Stimulated activated naive CD8-positive, alpha-beta T cell treated with anti-CD3 and anti-CD28 coated beads, Interleukin-15, Interleukin-2, amounts not matched to agents 100 U/mL and 50 U/mL, for 24 hours (primary cell): ENCODE results near the gene PKNOX2.
"Not testable (repeated sequence)": the region's sequence is repeated elsewhere in the genome, so short reads cannot be mapped to it uniquely, and the experiment has no call there.

Experiments
- ATAC-seq: fragments of 150-1000 bp; cut with Tn5 transposase; one replicate; pipeline ENCODE4 v1.10.0; 2021
- DNase-seq: peaks from one replicate; pipeline ENCODE4 v3.0.0; 2021

The PKNOX2 gene

DNA sequence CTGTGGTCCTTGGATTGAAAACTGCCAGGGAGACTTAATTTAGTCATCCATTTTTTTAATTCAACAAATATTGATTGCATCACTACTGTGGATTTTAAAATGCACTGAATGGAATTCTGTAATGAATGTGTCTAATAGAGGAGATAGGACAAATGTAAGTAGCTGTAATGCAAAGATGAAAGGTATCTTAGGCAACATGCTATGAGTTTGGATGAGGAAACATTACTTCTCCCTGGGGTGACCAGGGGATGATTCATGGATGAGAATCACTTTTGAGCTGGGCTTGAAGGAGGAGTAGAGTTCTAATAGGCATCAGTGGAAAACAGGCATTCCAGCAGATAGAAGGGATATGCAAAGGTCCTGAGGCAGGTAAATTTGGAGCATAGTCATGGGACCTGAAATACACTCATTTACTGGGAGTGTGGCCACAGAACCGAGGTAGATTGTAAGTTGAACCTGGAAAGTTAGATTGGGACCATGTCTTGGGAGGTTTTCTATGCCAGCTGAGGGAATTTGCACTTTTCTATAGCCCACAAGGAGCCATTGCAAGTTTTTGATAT is 43.4 kb downstream of the PKNOX2 start:
- DNase-seq (no peak), ATAC-seq (no peak)

DNA sequence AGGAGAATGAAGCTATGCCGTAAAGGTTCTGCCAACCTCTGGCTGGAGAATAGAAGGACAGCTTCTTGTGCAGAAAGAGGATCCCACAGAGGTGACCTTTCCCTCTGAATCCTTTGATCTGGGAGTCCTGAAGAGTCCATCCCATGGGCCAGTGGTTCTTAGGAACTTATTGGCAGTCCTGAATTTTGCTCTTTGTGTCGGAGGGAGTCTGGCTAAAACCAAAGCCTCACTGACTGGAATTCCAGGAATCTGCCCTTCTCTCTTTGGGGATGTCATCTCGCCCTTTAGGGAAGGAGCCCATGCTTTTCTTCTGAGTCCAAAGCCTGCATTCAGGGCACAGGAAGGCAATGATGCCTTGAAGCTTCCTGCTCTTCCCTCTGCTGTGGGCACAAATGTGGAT is 45.5 kb downstream of the PKNOX2 start:
- ATAC-seq (no peak), DNase-seq (no peak)

DNA sequence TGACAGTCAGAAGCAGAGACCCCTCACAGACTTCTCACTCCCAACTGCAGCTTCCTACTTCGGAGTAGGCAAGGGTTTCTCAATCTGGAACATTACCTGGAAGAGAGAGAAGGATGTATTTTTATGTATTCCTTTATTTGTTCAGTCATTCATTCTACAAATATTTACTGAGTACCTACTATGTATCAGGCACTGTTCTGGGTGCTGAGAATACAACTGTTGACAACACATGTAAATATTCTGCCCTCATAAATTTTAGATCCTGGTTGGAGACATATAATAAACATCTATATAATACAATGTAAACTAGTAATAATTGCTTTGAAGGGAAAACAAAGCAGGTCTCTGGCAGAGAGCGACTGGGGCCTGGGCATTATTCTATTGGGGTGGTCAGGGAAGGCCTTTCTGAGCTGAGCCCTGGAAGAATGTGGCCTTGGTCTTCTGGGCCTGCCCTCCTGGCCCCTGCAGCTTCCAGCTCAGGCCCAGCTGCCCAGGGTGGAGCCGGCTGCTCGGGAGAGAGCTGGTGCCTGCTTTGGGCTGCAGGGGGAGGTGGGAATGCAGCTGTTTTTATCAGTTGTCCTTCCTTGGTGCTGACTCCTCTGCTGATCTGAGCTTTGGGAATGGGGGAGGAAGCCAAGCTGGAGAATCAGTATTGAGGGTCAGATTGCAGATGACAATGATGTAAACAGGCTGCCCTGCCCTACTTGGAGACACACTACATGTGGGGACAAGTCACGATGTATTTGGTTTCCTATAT is 46.8 kb downstream of the PKNOX2 start:
- DNase-seq: no peak

DNA sequence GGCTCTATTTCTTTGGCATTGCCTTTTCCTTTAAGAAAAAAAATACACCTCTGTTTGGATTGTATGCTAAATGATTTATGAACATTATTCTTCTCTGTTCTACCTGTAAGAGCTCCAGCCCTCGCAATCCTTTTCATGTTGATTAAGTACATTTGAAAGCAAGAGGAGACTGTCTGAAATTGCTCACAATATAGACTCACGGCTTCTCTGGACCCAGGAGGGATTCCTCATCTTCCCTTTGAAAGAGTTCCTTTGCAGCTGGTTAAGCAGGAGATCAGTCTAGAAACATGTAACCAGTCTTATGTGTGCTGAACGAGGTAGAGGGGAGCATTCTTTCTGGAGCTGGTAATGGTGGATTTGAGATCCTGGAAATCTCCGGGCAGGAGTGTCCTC is 47.4 kb downstream of the PKNOX2 start:
- ATAC-seq: no peak
- no peak for DNase-seq

More for the DNA sequence above, 46.8 kb downstream of the PKNOX2 start:
- ATAC-seq: no peak

DNA sequence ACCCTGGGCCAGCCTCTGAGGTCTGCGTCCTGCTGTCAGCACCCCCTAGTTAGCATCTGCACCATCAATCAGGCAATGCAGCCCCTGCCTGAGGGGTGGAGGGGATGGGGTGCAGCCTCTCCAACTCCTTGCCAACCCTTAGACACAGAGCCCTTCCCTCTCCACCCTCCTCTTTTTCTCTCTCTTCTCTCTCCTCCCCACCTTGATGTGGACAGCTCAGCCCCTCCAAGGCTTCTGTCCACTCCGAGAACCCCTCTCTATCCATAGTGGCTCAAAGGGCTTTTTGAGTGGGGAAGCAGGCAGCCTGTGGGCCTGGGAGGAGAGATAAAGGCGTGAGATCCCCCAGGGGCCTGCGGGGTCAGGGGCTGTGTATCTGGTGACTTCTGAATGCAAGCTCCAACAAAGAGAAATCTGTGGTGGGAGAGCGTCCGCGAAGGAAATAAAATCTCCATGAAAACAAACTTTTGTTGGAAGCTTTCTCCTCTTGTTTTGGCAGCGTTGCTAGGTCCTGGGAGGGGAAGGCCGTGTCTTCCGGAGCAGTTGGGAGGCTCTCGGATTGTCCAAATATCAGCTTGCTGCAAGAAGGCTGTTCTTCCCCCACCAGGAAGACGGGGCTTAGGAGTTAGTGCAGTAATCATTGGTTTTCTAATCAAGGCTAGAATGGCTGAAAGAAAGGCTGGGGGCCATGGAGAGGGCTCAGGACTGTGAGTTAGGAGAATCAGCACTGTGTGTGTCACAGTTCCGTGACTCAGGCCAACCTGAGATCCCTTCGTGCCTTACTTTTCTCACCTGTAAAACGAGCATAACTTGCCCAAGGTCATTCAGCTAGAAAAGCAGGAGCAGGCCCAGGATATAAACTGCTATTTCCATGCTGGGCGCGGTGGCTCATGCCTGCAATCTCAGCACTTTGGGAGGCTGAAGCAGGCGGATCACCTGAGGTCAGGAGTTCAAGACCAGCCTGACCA is 50.3 kb downstream of the PKNOX2 start:
- no peak for ATAC-seq
- no peak for DNase-seq

DNA sequence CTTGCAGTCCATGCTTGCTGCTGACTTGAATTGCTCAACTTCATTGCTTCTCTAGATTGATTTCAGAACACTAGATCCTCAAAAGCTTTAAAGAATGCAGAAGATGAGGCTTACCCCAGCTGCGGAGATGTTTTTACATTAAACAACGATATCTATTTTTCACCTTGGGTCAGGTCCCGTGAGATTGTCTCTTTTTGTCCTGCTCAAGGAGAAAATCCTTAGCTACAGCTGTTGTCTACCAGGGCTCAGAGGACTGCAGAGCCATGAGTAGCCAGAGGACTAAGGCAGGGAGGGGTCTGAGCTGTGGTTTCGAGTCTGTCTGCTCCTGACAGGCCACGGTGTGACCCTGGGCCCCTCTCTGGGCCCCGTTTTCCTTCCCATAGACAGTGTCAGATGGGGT is 51.4 kb downstream of the PKNOX2 start:
- DNase-seq (no peak), ATAC-seq (no peak)

DNA sequence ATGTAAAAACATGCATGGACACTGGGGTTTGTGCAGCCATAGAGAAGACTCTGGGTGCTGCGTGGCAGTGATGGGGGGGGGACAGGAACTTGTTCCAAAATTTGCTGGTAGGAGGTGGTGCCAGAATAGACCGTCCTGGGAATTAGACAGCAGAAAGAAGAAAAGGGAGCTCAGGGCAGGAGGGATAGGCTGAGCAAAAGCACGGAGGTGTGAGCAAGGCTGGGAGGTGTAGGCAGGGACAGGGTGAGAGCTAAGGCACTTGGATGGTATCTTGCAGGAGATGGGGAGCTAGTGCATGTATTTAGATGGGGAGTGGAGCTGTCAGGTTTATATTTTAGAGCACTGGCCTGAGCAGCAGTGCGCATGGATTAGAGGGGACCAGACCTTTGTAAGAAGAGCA is 53.8 kb downstream of the PKNOX2 start:
- ATAC-seq: no peak
- no peak for DNase-seq

DNA sequence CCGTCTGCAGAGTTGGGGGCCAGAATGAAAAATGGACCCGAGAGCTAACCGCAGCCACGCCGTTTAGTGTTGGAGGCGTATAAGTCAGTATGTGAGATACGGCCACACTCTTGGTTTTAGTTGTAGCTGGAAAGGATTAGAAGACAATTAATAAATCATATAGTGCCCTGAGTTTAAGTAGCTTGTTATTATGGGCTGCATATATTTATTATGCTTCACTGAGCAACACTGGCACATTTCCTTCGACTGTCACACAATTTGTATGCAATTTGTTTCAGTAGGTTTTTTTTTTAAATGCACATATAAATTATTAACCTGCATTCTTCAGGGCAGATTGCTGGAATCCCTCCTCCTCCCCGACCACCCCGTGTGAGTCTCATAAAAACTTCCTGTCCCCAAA is 56.9 kb downstream of the PKNOX2 start:
- DNase-seq: no peak

DNA sequence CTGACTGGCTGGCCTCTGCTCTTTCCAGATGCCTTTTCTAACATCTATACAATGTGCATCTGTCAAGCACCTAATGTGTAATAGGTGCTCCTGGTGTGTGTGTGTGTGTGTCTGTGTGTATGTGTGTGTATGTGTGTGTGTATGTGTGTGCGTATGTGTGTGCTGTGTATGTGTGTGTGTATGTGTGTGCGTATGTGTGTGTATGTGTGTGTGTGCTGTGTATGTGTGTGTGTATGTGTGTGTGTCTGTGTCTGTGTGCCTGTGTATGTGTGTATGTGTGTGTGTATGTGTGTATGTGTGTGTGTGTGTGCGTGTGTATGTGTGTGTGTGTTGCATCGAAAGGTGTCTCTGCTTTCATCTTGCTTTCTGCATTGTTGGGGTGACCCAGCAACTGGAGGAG is 57.9 kb downstream of the PKNOX2 start:
- DNase-seq: no peak
- ATAC-seq: no peak

More for the DNA sequence above, 56.9 kb downstream of the PKNOX2 start:
- ATAC-seq: no peak

DNA sequence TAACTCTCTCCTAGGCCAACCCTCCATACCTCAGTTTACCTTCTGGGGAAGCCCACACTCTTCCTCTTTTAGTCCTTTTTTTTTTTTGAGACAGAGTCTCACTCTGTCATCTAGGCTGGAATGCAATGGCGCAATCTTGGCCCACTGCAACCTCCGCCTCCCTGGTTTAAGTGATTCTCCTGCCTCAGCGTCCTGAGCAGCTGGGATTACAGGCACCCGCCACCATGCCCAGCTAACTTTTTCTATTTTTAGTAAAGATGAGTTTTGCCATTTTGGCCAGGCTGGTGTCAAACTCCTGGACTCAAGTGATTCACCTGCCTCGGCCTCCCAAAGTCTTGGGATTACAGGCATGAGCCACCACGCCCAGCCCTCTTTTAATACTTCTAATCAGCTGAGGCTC is 58.6 kb downstream of the PKNOX2 start:
- DNase-seq, ATAC-seq: not testable (repeated sequence)

DNA sequence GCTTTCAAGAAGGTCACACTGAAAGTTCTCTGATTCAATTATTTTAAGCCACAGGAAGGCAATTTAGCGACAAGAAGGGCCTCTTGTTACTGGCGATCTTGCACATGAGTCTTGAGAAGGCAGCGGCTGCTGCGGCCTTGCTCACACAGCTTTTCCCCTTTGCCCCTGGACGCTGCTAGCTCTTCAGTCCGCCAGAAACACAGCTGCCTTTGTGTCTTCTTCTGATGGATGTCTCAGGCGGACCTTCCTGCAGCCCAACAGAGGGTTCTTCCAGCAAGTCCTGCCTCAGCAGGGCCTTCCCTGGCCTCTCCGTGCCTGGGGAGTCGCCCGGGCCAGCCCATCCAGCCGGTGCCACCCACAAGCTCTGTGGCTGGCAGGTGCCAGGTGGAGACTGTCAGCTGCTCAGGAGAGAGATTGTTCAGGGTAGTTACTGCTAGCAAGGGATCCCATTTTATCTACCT is 59.4 kb downstream of the PKNOX2 start:
- DNase-seq: no peak
- ATAC-seq: no peak

DNA sequence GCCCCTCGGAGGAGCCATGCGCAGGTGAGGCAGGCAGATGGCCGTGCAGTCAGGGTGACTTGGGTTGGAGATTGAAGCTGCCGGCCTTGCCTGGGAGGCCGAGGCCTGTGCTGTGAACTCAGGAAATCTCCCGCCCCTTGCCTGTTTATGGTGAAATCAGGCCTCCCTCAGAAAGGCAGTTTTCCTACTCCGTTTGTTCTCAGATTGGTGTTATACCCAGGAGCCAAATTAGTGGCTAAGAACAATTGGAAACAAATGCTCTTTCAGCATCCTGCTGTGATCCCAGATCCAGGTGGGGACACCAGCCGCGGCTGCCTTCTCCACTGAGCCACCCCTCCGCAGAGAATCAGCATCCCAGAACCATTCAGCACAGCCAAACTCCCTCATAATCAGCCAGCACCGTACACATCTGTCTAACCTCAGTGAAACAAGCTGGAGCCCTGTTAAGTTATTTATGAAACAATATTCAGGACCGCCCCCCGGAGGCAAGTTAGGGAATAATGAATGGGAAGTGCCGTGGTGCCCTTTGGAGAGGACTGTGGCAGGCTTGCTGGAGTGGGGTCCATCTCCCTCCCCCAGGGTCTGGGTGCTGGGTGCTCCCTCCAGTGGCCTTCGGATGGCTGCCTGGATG is 60.0 kb downstream of the PKNOX2 start:
- DNase-seq (no peak), ATAC-seq (no peak)

DNA sequence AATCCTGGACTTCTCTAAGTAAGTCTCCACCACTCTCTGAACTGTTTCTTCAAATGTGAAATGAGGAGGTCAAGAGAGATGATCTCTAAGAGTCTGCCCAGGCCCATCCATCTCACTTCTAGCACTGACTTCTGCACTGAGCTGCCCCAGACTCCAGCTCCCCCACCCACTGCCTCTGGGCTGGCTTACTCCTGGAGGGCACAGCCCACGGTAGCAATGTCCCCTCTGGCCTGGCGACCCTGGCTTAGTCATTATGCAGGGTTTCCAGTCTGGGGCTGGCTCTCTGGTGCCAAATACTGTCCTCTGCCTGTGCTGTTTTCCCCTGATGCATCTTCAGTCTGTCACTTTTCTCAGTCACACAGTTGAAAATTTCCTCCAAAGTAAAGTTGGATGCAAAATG is 60.9 kb downstream of the PKNOX2 start:
- DNase-seq: no peak
- no peak for ATAC-seq

DNA sequence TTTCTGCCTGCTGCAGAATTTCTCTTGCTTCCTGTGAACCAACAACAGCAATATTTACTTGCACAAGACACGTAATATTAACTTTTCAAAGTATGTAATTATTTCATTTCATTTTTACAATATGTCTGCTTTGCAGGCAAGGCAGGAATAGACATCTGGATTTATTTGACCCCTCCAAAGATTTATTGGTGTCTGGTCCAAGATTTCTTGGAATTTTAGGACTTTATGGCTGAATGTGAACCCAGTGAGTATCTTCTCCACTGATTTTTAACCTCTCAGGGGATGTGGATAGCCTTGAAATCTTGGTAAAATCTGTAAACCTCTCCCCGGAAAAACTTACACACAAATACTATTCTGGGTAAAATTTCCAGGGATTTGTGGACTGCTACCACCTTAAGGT is 61.5 kb downstream of the PKNOX2 start:
- no peak for ATAC-seq
- DNase-seq: no peak

DNA sequence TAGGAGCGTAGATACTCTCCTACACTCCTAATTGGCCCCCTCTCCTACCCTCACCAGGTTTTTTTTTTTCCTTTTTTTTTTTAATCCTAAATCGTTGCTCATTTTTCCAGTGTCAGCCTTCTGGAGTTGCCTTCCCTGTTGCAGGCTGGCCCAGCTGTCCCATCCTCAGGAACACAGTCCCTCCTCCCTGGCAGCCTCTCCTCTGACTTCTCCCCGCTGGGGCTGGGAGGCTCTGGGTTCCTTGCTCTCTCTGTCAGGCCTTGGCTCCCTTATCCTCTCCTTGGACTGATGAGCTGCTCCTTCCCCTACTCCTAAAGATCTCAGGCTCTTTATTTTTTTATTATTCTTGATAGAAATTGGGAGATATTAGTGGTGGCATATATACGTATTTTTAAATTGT is 62.2 kb downstream of the PKNOX2 start:
- ATAC-seq (no peak), DNase-seq (no peak)

DNA sequence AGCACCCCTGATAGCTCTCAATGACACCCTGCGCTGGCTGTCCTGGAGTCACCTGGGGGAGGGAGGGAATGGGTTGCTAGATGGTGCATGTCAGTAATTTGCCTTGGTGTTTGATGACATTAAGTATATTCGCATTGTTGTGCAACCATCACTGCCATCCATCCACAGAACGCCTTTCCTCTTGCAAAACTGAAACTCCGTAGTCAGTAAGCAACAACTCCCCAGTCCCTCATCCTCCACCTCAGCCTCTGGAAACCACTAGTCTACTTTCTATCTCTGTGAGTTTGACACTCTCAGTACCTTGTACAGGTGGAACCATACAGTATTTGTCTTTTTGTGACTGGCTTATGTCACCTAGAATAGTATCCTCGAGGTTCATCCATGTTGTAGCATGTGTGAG is 62.6 kb downstream of the PKNOX2 start:
- ATAC-seq (no peak), DNase-seq (no peak)

DNA sequence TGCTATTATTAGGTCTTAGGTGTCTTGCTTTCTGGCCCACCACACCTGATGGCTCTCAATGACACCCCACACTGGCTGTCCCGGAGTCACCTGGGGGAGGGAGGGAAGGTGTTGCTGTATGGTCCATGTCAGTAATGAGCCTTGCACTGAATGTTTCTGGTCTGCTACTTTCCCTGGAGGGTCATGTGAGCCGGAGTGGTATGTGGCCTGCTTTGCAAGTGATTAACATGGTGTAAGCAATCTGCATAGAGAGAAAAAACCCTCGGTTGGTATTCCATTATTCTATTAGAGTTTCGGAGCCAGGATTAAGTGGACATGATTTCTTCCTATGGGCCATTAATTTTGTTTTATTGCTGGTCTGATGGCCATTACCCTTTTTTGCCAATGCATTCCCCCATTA is 63.9 kb downstream of the PKNOX2 start:
- DNase-seq (no peak), ATAC-seq (no peak)

DNA sequence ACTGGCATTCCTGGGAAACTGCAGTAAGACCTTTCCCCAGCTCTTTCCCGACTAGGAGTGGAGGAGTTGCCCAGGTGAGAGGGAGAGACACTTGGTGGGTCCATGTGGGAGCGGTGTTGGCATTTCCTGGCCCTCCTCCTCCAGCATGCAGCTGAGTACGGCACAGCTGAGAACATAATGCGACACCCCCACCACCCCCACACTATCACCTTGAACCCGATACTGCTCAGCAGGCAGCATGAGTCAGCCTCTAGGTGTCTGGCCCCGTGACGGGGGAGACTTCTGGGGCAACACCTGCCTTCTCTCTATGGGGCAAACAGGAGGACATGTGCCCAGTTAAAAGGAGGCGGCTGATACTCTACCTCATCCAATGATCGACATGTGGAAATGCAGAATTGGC is 64.4 kb downstream of the PKNOX2 start:
- DNase-seq (no peak), ATAC-seq (no peak)

DNA sequence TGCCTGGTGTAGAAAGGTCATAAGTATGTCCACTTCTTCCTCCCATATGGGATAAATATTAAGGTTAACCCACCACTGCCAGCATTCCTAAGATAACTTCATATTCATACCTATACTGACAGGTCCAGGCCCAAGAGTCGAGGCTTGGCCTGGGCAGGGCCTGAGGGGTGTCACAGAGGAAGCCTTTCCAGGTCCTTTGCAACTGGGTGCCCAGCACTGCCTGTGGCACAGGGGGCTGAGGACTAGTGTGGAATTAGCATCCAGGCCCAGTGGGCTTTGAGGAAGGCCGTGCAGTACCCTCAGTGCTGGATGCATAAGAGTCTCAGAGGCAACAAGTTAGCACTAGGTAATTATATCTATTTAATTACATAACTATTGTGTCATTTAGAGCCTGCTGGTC is 65.4 kb downstream of the PKNOX2 start:
- no peak for DNase-seq
- no peak for ATAC-seq

DNA sequence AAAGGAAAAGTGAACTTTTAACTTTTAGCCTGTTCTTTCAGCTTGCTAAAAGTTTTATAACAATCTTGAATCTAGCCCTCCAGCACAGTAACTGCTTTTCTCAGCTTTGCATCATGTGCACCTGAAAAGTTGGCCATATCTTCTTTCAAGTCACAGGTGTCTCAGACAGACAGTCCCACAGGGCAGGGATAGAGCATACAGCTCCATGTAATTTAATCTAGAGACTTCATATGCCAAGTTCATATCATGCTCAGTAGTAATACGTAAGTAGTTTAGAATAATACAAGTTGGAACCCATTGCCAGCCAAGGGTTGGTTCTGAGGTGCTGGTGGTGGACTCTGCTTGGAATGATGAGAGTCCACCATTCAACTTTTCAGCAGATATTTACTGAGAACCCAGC is 68.6 kb downstream of the PKNOX2 start:
- ATAC-seq (no peak), DNase-seq (no peak)

DNA sequence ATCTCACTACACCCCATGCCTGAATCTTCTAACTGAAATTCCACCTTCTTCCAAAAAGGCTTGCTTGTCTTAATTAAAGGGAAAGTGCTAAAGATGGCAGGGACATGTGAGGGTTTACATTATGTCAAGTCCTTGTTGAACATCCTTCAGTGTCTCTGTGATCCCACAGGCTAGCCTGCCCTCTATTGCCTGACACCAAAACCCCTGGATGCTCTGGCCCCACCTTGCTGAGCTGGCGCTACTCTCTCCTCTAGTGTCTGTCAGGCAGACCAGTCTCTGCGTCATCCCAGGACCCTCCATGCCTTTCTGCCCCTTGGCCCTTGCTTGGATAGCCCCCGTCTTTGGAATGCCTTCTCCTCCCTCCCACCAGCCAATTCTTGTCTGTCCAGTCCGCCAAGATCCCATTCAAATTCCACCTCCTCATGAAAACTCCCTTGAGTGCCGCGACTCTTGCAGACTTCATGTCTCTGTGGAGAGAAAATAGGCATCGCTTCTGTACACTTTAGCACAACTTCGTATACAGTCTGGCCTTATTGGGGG is 69.3 kb downstream of the PKNOX2 start:
- DNase-seq (no peak), ATAC-seq (no peak)

DNA sequence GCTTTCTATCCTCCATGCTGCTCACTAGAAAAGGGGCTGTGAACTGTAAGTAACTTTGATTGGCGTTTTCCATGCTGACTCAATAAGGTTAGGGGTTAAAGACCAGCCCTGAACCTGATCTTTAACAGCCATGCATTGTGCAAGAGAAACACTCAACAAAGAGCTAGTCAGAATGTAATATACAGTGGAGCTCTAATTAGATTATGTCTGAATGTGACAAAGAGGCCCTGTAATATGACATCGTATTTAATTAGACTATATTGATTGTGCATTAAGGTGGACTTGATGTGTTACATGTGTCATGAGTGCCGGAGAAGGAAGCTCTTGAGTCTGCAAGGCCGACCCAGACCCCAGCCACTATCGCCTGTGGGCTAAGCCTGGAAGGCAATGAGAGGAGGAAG is 70.5 kb downstream of the PKNOX2 start:
- DNase-seq (no peak), ATAC-seq (no peak)
